Glutamatergic neuron (in vitro differentiated cells): ENCODE data around the gene NEK1. TPM values are rescaled to one million over a fixed set of nuclear protein-coding genes. Genes with fewer than 3 reads are reported as not detected.

Experiments used
- DNase-seq: peaks from one replicate; pipeline ENCODE4 v3.0.0; 2022
- H3K27ac Mint-ChIP-seq: one replicate; pipeline ENCODE4 v1.8.0; 2020; ENCODE audit warnings: mild to moderate bottlenecking, mixed read lengths, inconsistent platforms; ENCODE audit not compliant: unreplicated experiment
- H3K27me3 Mint-ChIP-seq: one replicate; pipeline ENCODE4 v1.8.0; 2020; ENCODE audit warnings: mild to moderate bottlenecking, moderate library complexity, mixed read lengths, inconsistent platforms; ENCODE audit not compliant: unreplicated experiment
- H3K36me3 Mint-ChIP-seq: one replicate; pipeline ENCODE4 v1.8.0; 2020; ENCODE audit warnings: mild to moderate bottlenecking, mixed read lengths, inconsistent platforms; ENCODE audit not compliant: unreplicated experiment
- H3K4me1 Mint-ChIP-seq: one replicate; pipeline ENCODE4 v1.8.0; 2020; ENCODE audit warnings: mild to moderate bottlenecking, low read depth, mixed read lengths, inconsistent platforms; ENCODE audit not compliant: unreplicated experiment
- H3K4me3 Mint-ChIP-seq: one replicate; pipeline ENCODE4 v1.8.0; 2020; ENCODE audit warnings: mild to moderate bottlenecking, mixed read lengths, inconsistent platforms; ENCODE audit not compliant: unreplicated experiment
- H3K9me3 Mint-ChIP-seq: one replicate; pipeline ENCODE4 v1.8.0; 2020; ENCODE audit warnings: mild to moderate bottlenecking, moderate library complexity, mixed read lengths, inconsistent platforms; ENCODE audit not compliant: unreplicated experiment
- total RNA-seq: library from RNA; stranded (reverse); fragmentation: NEBNext Ultra II Directional; extraction: Animal tissue kit (Norgen Biotek cat#: 25700); gene quantifications from one replicate; pipeline ENCODE4 v1.2.1, GENCODE V29; 2021; ENCODE audit not compliant: unreplicated experiment
- TF ChIP-seq, protein P1 (sequence below): fragments of 200-600 bp; sonication (generic); IDR thresholded peaks from one replicate; pipeline ENCODE4 v1.5.0; 2021; ENCODE audit not compliant: partially characterized antibody, unreplicated experiment

NEK1 gene
- total RNA-seq, 1 donor from 2014 or later: 23.2 TPM

DNA sequence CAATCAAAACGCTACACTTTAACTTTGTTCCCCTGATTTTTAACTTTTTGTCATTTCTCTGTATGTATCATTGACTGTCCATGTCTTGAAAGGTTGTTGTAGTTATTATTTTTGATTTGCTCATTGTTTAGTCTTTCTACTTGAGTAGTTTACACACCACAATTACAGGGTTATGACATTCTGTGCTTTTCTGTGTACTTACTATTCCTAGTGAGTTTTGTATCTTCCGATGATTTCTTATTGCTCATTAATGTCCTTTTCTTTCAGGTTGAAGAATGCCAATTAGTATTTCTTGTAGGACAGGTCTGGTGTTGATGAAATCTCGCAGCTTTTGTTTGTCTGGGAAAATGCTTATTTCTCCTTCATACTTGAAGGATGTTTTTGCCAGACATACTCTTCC lies 252.4 kb downstream of the NEK1 start:
- no peak for DNase-seq
- no peak overlapping the region for H3K4me3 Mint-ChIP-seq
- no peaks in the 10 kb centered on the region for H3K9me3 Mint-ChIP-seq
- no peaks in the 10 kb centered on the region for H3K4me1 Mint-ChIP-seq
- H3K27ac Mint-ChIP-seq: no peak overlapping the region
- TF ChIP-seq, protein P1, sequence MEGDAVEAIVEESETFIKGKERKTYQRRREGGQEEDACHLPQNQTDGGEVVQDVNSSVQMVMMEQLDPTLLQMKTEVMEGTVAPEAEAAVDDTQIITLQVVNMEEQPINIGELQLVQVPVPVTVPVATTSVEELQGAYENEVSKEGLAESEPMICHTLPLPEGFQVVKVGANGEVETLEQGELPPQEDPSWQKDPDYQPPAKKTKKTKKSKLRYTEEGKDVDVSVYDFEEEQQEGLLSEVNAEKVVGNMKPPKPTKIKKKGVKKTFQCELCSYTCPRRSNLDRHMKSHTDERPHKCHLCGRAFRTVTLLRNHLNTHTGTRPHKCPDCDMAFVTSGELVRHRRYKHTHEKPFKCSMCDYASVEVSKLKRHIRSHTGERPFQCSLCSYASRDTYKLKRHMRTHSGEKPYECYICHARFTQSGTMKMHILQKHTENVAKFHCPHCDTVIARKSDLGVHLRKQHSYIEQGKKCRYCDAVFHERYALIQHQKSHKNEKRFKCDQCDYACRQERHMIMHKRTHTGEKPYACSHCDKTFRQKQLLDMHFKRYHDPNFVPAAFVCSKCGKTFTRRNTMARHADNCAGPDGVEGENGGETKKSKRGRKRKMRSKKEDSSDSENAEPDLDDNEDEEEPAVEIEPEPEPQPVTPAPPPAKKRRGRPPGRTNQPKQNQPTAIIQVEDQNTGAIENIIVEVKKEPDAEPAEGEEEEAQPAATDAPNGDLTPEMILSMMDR: no peak
- H3K36me3 Mint-ChIP-seq: peaks cover 4% of the 10 kb centered on the region
- no peaks in the 10 kb centered on the region for H3K27me3 Mint-ChIP-seq

DNA sequence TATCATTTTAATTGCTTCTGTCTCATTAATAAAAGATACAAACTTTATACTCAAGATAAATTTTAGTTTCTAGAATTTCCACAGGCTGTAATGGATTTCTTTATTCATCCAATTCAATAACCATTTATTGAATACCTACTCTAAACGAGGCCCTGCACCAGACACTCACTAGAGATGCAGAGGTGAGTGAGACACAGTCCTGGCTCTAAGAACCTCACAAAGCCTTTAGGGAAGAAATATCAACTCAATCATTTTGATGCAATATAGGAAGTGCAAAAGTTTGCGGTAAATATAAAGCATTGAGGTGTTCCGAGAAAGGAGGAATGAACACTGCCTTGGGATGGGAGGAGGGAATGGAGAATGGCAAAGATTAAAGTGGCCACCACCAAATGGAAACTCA lies 260.0 kb downstream of the NEK1 start:
- H3K27ac Mint-ChIP-seq: no peak overlapping the region
- DNase-seq: no peak
- no peak overlapping the region for H3K4me3 Mint-ChIP-seq
- no peaks in the 10 kb centered on the region for H3K27me3 Mint-ChIP-seq
- H3K36me3 Mint-ChIP-seq: no peaks in the 10 kb centered on the region
- H3K9me3 Mint-ChIP-seq: peaks cover 4% of the 10 kb centered on the region
- TF ChIP-seq, protein P1: no peak
- H3K4me1 Mint-ChIP-seq: peaks cover 13% of the 10 kb centered on the region

DNA sequence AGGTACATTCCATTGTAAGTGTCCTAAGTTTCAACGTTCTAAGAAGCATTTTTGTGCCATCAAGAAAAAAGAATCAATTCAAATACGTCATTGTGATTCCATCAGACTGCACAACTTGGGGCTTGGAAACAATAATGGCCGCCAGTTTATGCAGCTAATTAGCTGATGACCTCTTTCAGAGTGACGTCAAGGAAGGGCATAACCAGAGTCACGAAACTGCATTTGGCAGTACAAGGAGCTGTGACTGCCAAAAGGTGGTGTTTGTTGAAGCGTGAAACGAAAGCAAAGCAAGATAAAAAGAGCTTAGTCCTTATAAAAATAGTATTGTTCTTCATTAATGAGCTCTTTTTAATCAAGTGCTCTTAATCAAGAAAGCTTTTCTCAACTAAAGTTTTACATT lies 260.5 kb downstream of the NEK1 start:
- Mint-ChIP-seq H3K9me3 (peaks cover 4% of the 10 kb centered on the region), H3K27me3 (no peaks in the 10 kb centered on the region), H3K4me3 (no peak overlapping the region), H3K4me1 (peaks cover 14% of the 10 kb centered on the region), H3K36me3 (no peaks in the 10 kb centered on the region), H3K27ac (no peak overlapping the region)
- no peak for DNase-seq
- TF ChIP-seq, protein P1: no peak

DNA sequence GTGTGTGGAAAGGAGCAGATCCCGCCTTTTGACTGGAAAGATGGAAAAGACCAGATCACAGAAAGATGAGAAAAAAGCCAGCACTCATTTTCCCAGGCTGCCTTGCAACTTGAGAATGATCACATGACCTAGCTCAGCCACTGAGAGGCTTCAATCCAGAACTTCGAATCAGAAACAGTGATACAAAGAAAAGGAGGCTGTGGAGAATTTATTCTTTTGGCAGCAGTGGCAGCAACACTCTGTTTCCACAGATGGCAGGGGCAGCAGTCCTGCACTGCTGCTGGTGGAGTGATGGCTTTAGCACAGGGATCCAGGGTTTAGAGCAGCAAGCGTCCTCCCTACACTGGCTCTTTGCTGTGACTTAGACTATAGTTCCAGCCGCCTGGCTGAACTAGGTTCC lies 263.8 kb downstream of the NEK1 start:
- Mint-ChIP-seq H3K4me3 (no peak overlapping the region), H3K36me3 (no peaks in the 10 kb centered on the region), H3K27me3 (no peaks in the 10 kb centered on the region), H3K9me3 (peaks cover 8% of the 10 kb centered on the region), H3K4me1 (peaks cover 21% of the 10 kb centered on the region), H3K27ac (peak overlapping the region; percentile 93)
- peak; percentile 23 for DNase-seq
- TF ChIP-seq, protein P1: no peak

DNA sequence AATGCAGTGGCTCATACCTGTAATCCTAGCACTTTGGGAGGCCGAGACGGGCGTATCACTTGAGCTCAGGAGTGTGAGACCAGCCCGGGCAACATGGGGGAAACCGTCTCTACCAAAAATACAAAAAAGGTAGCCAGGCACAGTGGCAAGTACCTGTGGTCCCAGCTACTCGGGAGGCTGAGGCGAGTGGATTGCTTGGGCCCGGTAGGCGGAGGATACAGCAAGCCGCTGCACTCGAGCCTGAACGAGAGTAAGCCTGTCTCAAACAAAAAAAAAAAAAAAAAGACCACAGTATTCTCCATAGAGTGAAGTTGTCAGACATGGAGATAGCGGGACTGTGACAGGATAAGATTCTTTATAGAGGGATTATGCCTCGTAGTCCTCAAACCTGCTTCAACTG lies 265.5 kb downstream of the NEK1 start:
- Mint-ChIP-seq H3K27me3 (no peaks in the 10 kb centered on the region), H3K4me3 (no peak overlapping the region), H3K9me3 (peaks cover 8% of the 10 kb centered on the region), H3K4me1 (peaks cover 21% of the 10 kb centered on the region), H3K27ac (peak overlapping the region; percentile 34), H3K36me3 (no peaks in the 10 kb centered on the region)
- no peak for DNase-seq
- TF ChIP-seq, protein P1: no peak
